ENCODE data around the gene GTPBP2. TPM values are rescaled to one million over a fixed set of nuclear protein-coding genes. Genes with fewer than 3 reads are reported as not detected.

Gene GTPBP2
- total and polyA plus RNA-seq, 10 of the 15 experiments (the other 5 are each of a cell fraction or from before 2014, with no cell fraction given), result 5.9 to 63.4 (median 39.8) TPM

GRCh38 chr6:43623880-43624785, 4.9 kb downstream of the GTPBP2 start:
- SMC1A ChIA-PET (ENCODE audit: uncharacterized antibody, unreplicated experiment), result no interaction called here
- in situ Hi-C loops (cut with MboI) (no loop called here), intact Hi-C loops (cut with micrococcal nuclease; ENCODE audit: unreplicated experiment) (no loop called here)
- Histone ChIP-seq H3K4me2 (ENCODE audit: control insufficient read depth, insufficient read depth) (no peak overlapping the region), H3K4me3 (no peak overlapping the region), H3K9me3 (replicated peaks; ENCODE audit: control insufficient read depth, insufficient read depth, low read length) (no peaks in the 10 kb centered on the region), H3K4me1 (ENCODE audit: control insufficient read depth, insufficient read depth, low read length) (peaks cover 9% of the 10 kb centered on the region), H3K9ac (ENCODE audit: control insufficient read depth, insufficient read depth, low read length) (no peak overlapping the region), H3K27me3 (replicated peaks in 1 of 2; ENCODE audit: control insufficient read depth in 2 of 2, insufficient read depth in 2 of 2, low read length in 1 of 2) (no peaks in the 10 kb centered on the region), H3K79me2 (ENCODE audit: control insufficient read depth, insufficient read depth, low read length) (peaks cover 22% of the 10 kb centered on the region), H2AFZ (ENCODE audit: control insufficient read depth, low read depth, low read length) (no peak overlapping the region), H3K36me3 (ENCODE audit: control insufficient read depth in 2 of 2, insufficient read depth in 2 of 2, low read length in 1 of 2) (peaks cover 20 to 53% of the 10 kb centered on the region in 2 experiments), H3K27ac (ENCODE audit: control insufficient read depth, insufficient read depth) (no peak overlapping the region), H4K20me1 (ENCODE audit: control insufficient read depth, insufficient read depth) (no peaks in the 10 kb centered on the region)
- DNase-seq (ENCODE audit: low read depth, low spot score) (no peak), ATAC-seq (no peak), FAIRE-seq (no peak)
- RAD21 ChIA-PET (ENCODE audit: unreplicated experiment), result no interaction called here
- TF ChIP-seq ZNF622 (IDR thresholded peaks at IDR 0.05) (no peak), ELK1 (IDR thresholded peaks at IDR 0.05; ENCODE audit: low read depth, low read length) (no peak), ZNF384 (IDR thresholded peaks at IDR 0.05; ENCODE audit: borderline replicate concordance, low read depth, low read length) (no peak), CEBPZ (IDR thresholded peaks at IDR 0.05; ENCODE audit: low read depth, low read length) (no peak), POLR2A (IDR thresholded peaks at IDR 0.05; ENCODE audit: low read depth, low read length) (0 out of 2 replicates have a peak, but pooled peaks have one; percentile 36)
- BruUV-seq (replicated peaks), result no TSS peak
- CTCF ChIA-PET, result interaction anchor here (1.0 kb wide), 1 partner anchor 142 kb away, joined by 3 read pairs; no protein-coding TSS in a partner anchor
- POLR2A ChIA-PET, result interaction anchor here (0.6 kb wide), 1 partner anchor 51 kb away, joined by 3 read pairs; no protein-coding TSS in a partner anchor
- WGBS (ENCODE audit: insufficient coverage, insufficient replicate concordance, low lambda C conversion rate, missing lambda C conversion rate), result 94% methylated on average over 12 of the region's 12 CpGs

Data from GM12878 (cell line).